NT2/D1 (cell line): ENCODE measurements around the gene CSTF3.

ENCODE experiments used
- SUZ12 ChIP-seq: IDR thresholded peaks from 2 replicates; pipeline ENCODE4 v1.6.1; 2011; ENCODE audit not compliant: insufficient read length, insufficient read depth; ENCODE audit errors: extremely low read depth
- YY1 ChIP-seq: IDR thresholded peaks from 2 replicates; pipeline ENCODE4 v1.6.1; 2011; ENCODE audit not compliant: insufficient read length, insufficient read depth
- ZNF274 ChIP-seq: IDR thresholded peaks from 2 replicates; pipeline ENCODE4 v1.6.1; 2011; ENCODE audit warnings: mild to moderate bottlenecking, low read depth, low read length

DNA sequence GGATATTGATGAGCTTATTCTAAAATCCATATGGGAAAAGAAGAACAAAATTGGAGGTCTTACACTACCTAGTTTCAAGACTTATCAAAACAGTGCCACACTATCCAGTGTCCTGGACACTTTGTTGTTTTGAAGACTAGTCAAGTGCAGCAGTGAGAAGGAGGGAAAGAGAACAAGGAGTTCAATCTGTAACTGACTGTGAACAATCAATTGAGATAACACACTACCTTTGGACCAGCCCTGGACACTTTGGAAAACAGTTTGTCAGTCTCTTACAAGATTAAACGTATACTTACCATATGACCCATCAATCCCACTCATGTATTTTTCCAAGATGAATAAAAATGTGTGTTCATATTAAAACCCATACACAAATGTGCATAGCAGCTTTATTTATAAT, 10.0 kb upstream of the CSTF3 start:
- TF ChIP-seq ZNF274 = no peak
- TF ChIP-seq SUZ12 = no peak
- TF ChIP-seq YY1 = no peak
